ENCODE results near the gene OMP. TPM values are rescaled to one million over a fixed set of nuclear protein-coding genes. Genes with fewer than 3 reads are reported as not detected.

The OMP gene
- polyA plus RNA-seq, 1 donor from 2014 or later, result not detected

DNA sequence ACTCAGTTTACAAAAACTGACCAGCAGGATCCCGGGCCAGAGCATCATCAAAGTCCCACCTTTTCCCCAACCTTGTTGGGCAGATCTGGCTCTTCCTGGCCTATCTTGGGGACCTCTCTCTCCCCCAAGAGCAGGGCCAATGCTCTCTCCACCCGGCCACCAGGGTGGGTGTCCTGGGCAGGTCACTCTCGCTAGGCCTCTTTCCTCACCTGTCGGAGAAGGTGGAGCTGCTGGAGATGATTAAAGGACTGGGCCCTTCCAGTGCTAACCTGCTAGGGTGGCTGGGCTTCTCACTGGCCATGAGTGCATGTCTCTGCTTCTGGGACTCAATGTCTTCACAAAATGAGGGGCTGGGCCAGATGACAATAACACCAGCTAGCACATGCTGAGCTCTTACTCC is 38.8 kb upstream of the OMP start:
- Histone ChIP-seq H3K27ac (ENCODE audit: low read length) (no peak overlapping the region), H3F3A (ENCODE audit: insufficient read depth, low read length, poor library complexity, severe bottlenecking) (no peaks in the 10 kb centered on the region), H3K9me2 (ENCODE audit: insufficient read depth, low read length) (no peaks in the 10 kb centered on the region), H3K27me3 (ENCODE audit: insufficient read depth, low read depth, low read length) (no peaks in the 10 kb centered on the region), H3K4me2 (ENCODE audit: low read length) (no peak overlapping the region), H3K9ac (ENCODE audit: low read length) (no peak overlapping the region), H2AFZ (ENCODE audit: low read depth, low read length) (no peak overlapping the region), H3K36me3 (ENCODE audit: insufficient read depth, low read length) (no peaks in the 10 kb centered on the region), H3K9me3 (ENCODE audit: low read length) (no peaks in the 10 kb centered on the region), H3K79me2 (replicated peaks; ENCODE audit: insufficient read depth, low read length) (no peaks in the 10 kb centered on the region), H4K20me1 (ENCODE audit: insufficient read depth) (no peaks in the 10 kb centered on the region), H3K4me3 (ENCODE audit: low read length) (no peak overlapping the region)
- TF ChIP-seq TAF1 (IDR thresholded peaks at IDR 0.05; ENCODE audit: low read depth) (no peak), EZH2 (IDR thresholded peaks at IDR 0.05; ENCODE audit: borderline replicate concordance, insufficient read depth, low read length, poor library complexity, severe bottlenecking) (no peak), EP300 (conservative IDR thresholded peaks at IDR 0.05; ENCODE audit: poor library complexity, severe bottlenecking) (no peak), SMC3 (conservative IDR thresholded peaks at IDR 0.05; ENCODE audit: poor library complexity) (no peak), RAD21 (conservative IDR thresholded peaks at IDR 0.05) (no peak), MXI1 (conservative IDR thresholded peaks at IDR 0.05; ENCODE audit: poor library complexity, severe bottlenecking) (no peak), POLR2AphosphoS5 (IDR thresholded peaks at IDR 0.05) (no peak)
- TF ChIP-seq, protein P1, sequence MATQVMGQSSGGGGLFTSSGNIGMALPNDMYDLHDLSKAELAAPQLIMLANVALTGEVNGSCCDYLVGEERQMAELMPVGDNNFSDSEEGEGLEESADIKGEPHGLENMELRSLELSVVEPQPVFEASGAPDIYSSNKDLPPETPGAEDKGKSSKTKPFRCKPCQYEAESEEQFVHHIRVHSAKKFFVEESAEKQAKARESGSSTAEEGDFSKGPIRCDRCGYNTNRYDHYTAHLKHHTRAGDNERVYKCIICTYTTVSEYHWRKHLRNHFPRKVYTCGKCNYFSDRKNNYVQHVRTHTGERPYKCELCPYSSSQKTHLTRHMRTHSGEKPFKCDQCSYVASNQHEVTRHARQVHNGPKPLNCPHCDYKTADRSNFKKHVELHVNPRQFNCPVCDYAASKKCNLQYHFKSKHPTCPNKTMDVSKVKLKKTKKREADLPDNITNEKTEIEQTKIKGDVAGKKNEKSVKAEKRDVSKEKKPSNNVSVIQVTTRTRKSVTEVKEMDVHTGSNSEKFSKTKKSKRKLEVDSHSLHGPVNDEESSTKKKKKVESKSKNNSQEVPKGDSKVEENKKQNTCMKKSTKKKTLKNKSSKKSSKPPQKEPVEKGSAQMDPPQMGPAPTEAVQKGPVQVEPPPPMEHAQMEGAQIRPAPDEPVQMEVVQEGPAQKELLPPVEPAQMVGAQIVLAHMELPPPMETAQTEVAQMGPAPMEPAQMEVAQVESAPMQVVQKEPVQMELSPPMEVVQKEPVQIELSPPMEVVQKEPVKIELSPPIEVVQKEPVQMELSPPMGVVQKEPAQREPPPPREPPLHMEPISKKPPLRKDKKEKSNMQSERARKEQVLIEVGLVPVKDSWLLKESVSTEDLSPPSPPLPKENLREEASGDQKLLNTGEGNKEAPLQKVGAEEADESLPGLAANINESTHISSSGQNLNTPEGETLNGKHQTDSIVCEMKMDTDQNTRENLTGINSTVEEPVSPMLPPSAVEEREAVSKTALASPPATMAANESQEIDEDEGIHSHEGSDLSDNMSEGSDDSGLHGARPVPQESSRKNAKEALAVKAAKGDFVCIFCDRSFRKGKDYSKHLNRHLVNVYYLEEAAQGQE (IDR thresholded peaks at IDR 0.05; ENCODE audit: borderline replicate concordance), result no peak
- TF ChIP-seq, protein P2, sequence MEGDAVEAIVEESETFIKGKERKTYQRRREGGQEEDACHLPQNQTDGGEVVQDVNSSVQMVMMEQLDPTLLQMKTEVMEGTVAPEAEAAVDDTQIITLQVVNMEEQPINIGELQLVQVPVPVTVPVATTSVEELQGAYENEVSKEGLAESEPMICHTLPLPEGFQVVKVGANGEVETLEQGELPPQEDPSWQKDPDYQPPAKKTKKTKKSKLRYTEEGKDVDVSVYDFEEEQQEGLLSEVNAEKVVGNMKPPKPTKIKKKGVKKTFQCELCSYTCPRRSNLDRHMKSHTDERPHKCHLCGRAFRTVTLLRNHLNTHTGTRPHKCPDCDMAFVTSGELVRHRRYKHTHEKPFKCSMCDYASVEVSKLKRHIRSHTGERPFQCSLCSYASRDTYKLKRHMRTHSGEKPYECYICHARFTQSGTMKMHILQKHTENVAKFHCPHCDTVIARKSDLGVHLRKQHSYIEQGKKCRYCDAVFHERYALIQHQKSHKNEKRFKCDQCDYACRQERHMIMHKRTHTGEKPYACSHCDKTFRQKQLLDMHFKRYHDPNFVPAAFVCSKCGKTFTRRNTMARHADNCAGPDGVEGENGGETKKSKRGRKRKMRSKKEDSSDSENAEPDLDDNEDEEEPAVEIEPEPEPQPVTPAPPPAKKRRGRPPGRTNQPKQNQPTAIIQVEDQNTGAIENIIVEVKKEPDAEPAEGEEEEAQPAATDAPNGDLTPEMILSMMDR (IDR thresholded peaks at IDR 0.05; ENCODE audit: poor library complexity, severe bottlenecking), result no peak

DNA sequence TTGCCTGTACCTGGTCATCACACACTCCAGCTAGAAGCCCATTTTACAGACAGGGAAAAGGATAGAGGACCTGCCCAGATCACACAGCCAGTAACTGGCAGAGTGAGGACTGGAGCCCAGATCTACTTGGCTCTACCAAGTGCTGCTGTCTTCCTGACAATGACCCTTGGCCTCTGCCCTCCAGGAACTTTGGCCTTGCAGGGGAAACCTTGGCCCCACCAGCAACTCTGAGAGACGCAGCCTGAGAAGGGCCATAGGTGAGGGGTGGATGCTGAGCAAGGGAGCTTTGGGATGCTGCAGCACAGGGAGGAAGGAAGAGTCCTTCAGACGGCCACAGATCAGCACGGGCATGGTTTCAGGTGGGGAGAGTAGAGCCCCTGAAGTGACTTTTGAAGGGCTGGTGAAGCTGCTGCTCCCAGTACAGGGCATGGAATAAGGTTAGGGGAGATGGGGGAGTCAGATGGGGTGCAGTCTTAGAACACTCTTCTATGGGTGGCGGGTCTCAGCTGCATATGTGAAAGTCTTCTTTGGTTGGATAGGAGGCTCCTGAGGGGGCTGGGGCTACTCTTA is 37.9 kb upstream of the OMP start:
- Histone ChIP-seq H3F3A (ENCODE audit: insufficient read depth, low read length, poor library complexity, severe bottlenecking) (no peaks in the 10 kb centered on the region), H2AFZ (ENCODE audit: low read depth, low read length) (no peak overlapping the region), H3K79me2 (replicated peaks; ENCODE audit: insufficient read depth, low read length) (no peaks in the 10 kb centered on the region), H3K9ac (ENCODE audit: low read length) (no peak overlapping the region), H3K27me3 (ENCODE audit: insufficient read depth, low read depth, low read length) (no peaks in the 10 kb centered on the region), H3K4me3 (ENCODE audit: low read length) (no peak overlapping the region), H3K4me2 (ENCODE audit: low read length) (no peak overlapping the region), H4K20me1 (ENCODE audit: insufficient read depth) (no peaks in the 10 kb centered on the region), H3K9me2 (ENCODE audit: insufficient read depth, low read length) (no peaks in the 10 kb centered on the region), H3K36me3 (ENCODE audit: insufficient read depth, low read length) (no peaks in the 10 kb centered on the region), H3K9me3 (ENCODE audit: low read length) (no peaks in the 10 kb centered on the region), H3K27ac (ENCODE audit: low read length) (no peak overlapping the region)
- TF ChIP-seq SMC3 (conservative IDR thresholded peaks at IDR 0.05; ENCODE audit: poor library complexity) (no peak), RAD21 (conservative IDR thresholded peaks at IDR 0.05) (no peak), TAF1 (IDR thresholded peaks at IDR 0.05; ENCODE audit: low read depth) (no peak), POLR2AphosphoS5 (IDR thresholded peaks at IDR 0.05) (no peak), EZH2 (IDR thresholded peaks at IDR 0.05; ENCODE audit: borderline replicate concordance, insufficient read depth, low read length, poor library complexity, severe bottlenecking) (no peak), EP300 (conservative IDR thresholded peaks at IDR 0.05; ENCODE audit: poor library complexity, severe bottlenecking) (no peak), MXI1 (conservative IDR thresholded peaks at IDR 0.05; ENCODE audit: poor library complexity, severe bottlenecking) (no peak)
- TF ChIP-seq, protein P1 (IDR thresholded peaks at IDR 0.05; ENCODE audit: borderline replicate concordance), result no peak
- TF ChIP-seq, protein P2 (IDR thresholded peaks at IDR 0.05; ENCODE audit: poor library complexity, severe bottlenecking), result no peak
